Renal cortex interstitium (tissue), 11 donors: ENCODE data around the gene DCTN4. TPM values are rescaled to one million over a fixed set of nuclear protein-coding genes. Genes with fewer than 3 reads are reported as not detected.

ENCODE experiments used
- DNase-seq, 11 donors: peaks; one replicate each; pipeline ENCODE4 v3.0.0-alpha.2; 2013; ENCODE audit warnings: low read depth in 9 of 11, low spot score in 4 of 11; ENCODE audit errors: extremely low read depth in 1 of 11
- polyA plus RNA-seq, 3 donors: library from polyadenylated mRNA; unstranded; fragments of 120-200 nt; gene quantifications; one replicate each; pipeline ENCODE4 v1.2.1, GENCODE V29; 2013; ENCODE audit not compliant: insufficient read length in 3 of 3

Gene DCTN4
- polyA plus RNA-seq, 3 donors = 57.8 to 72.0 (median 68.9) TPM

- no peak for DNase-seq
Observed at GRCh38 chr5:150659360-150660107, 99.3 kb downstream of the DCTN4 start.

GRCh38 chr5:150658699-150659265 lies 100.0 kb downstream of the DCTN4 start:
- DNase-seq = no peak

Other genes starting within 250 kb of the DCTN4 start
- gene SYNPO, start 118.4 kb downstream of the DCTN4 start, polyA plus RNA-seq = 100 to 1,000 TPM in 2 of 3 donors, 10 to 100 TPM in 1; 89.8 to 111 (median 100) TPM
- 1 to 10 TPM; 6.4 to 8.1 (median 6.6) TPM for gene MYOZ3, start 97.8 kb downstream of the DCTN4 start, polyA plus RNA-seq
- gene RBM22, start 58.0 kb downstream of the DCTN4 start, polyA plus RNA-seq = 10 to 100 TPM; 74.3 to 79.0 (median 78.3) TPM
- gene SMIM3, start 19.7 kb upstream of the DCTN4 start, polyA plus RNA-seq = 10 to 100 TPM; 22.1 to 24.4 (median 23.4) TPM
- 1 to 10 TPM in 1 of 3 donors, under 1 TPM in 2; 0.40 to 1.0 (median 0.65) TPM for gene IRGM, start 87.5 kb upstream of the DCTN4 start, polyA plus RNA-seq
- gene ZNF300, start 146.0 kb upstream of the DCTN4 start, polyA plus RNA-seq = 10 to 100 TPM; 37.2 to 44.1 (median 40.1) TPM